ENCODE results near the gene KRT82. TPM values are rescaled to one million over a fixed set of nuclear protein-coding genes. Genes with fewer than 3 reads are reported as not detected.

KRT82 gene
- total and polyA plus RNA-seq, 2 experiments from 2014 or later, result not detected

DNA sequence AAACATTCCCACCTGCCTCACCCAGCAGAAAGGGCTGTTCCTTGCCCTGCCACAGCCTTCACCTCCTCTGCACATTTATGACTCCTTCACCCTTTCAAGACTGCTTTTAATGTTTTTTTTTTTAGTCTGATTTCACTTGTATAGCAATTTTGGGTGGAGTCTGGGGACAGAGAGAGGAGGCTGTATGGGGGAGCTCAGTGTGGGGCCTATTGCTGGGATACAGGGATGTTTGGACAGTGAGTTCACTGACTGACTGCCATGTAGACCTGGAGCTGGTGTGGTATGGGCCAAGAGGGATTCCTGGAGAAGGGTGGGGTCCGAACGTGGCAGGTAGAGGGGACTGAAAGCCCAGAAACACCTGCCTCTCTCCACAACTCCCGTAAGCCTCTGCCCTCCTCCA is 36.9 kb downstream of the KRT82 start:
- Histone ChIP-seq H3K4me1 (ENCODE audit: insufficient read depth) (peaks cover 3% of the 10 kb centered on the region), H3K9me2 (replicated peaks; ENCODE audit: insufficient read depth) (no peaks in the 10 kb centered on the region), H3K4me2 (no peak overlapping the region), H3K27me3 (peaks cover 3% of the 10 kb centered on the region), H3K9me3 (ENCODE audit: low read depth) (no peaks in the 10 kb centered on the region), H3K36me3 (replicated peaks; ENCODE audit: insufficient read depth, low read depth) (no peaks in the 10 kb centered on the region), H4K20me1 (ENCODE audit: insufficient read depth, poor library complexity, severe bottlenecking) (no peaks in the 10 kb centered on the region), H3K79me2 (no peaks in the 10 kb centered on the region), H2AFZ (no peak overlapping the region), H3K27ac (no peak overlapping the region), H3K4me3 (no peak overlapping the region)
- TF ChIP-seq, protein P1, sequence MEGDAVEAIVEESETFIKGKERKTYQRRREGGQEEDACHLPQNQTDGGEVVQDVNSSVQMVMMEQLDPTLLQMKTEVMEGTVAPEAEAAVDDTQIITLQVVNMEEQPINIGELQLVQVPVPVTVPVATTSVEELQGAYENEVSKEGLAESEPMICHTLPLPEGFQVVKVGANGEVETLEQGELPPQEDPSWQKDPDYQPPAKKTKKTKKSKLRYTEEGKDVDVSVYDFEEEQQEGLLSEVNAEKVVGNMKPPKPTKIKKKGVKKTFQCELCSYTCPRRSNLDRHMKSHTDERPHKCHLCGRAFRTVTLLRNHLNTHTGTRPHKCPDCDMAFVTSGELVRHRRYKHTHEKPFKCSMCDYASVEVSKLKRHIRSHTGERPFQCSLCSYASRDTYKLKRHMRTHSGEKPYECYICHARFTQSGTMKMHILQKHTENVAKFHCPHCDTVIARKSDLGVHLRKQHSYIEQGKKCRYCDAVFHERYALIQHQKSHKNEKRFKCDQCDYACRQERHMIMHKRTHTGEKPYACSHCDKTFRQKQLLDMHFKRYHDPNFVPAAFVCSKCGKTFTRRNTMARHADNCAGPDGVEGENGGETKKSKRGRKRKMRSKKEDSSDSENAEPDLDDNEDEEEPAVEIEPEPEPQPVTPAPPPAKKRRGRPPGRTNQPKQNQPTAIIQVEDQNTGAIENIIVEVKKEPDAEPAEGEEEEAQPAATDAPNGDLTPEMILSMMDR (IDR thresholded peaks at IDR 0.05; ENCODE audit: poor library complexity), result no peak
- TF ChIP-seq EZH2phosphoT487 (IDR thresholded peaks at IDR 0.05; ENCODE audit: low read depth, severe bottlenecking, unreplicated experiment), result no peak
- TF ChIP-seq EZH2 (IDR thresholded peaks at IDR 0.05; ENCODE audit: borderline replicate concordance), result no peak
- no peak for DNase-seq (ENCODE audit: low spot score)
- 60% methylated on average over 3 of the region's 3 CpGs for WGBS (ENCODE audit: low lambda C conversion rate, missing lambda C conversion rate)

DNA sequence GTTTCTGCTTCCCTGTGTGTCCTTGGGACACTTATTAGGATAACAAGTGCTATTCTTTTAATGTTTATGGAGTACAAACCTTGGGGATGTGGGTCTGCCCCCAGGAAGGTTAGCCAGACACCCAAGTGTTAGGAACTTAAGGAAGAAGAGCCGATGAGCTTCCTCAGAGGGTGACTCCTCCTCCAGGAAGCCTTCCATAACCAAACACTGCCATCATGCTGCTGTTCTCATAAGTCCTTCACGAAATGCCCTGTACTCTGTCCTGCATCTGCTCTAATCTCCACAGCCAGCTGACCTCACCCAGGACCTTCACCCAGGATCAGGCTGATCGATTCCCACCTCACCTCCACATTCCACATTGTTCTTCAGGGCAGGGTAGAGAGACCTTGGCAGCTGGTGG is 37.6 kb downstream of the KRT82 start:
- TF ChIP-seq, protein P1 (IDR thresholded peaks at IDR 0.05; ENCODE audit: poor library complexity), result no peak
- TF ChIP-seq EZH2phosphoT487 (IDR thresholded peaks at IDR 0.05; ENCODE audit: low read depth, severe bottlenecking, unreplicated experiment) (no peak), EZH2 (IDR thresholded peaks at IDR 0.05; ENCODE audit: borderline replicate concordance) (no peak)
- Histone ChIP-seq H3K79me2 (no peaks in the 10 kb centered on the region), H3K4me2 (no peak overlapping the region), H3K4me3 (no peak overlapping the region), H3K27me3 (peaks cover 3% of the 10 kb centered on the region), H3K27ac (no peak overlapping the region), H3K36me3 (replicated peaks; ENCODE audit: insufficient read depth, low read depth) (no peaks in the 10 kb centered on the region), H3K9me3 (ENCODE audit: low read depth) (no peaks in the 10 kb centered on the region), H2AFZ (no peak overlapping the region), H3K9me2 (replicated peaks; ENCODE audit: insufficient read depth) (no peaks in the 10 kb centered on the region), H3K4me1 (ENCODE audit: insufficient read depth) (peaks cover 3% of the 10 kb centered on the region), H4K20me1 (ENCODE audit: insufficient read depth, poor library complexity, severe bottlenecking) (no peaks in the 10 kb centered on the region)
- no peak for DNase-seq (ENCODE audit: low spot score)
- WGBS (ENCODE audit: low lambda C conversion rate, missing lambda C conversion rate), result 59% methylated on average over 3 of the region's 3 CpGs

DNA sequence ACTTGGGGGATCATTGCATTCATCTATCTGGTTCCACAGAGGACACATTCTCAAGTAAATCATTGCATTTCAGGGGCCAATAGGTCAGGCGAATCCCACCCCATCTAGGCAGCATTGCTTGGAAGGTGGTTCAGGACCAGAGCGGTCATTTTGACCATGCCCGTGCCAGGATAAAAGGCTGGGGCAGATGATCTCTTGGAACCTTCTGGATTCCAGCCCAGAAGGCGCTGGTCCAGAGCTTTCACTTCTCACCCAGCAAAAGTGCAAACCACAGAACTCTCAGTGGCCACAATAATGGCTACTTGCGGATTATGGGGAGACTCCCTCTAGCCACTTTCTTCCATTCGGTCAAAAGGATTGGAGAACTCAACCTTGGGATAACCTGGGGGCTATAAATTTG is 38.3 kb downstream of the KRT82 start:
- Histone ChIP-seq H3K36me3 (replicated peaks; ENCODE audit: insufficient read depth, low read depth) (no peaks in the 10 kb centered on the region), H2AFZ (no peak overlapping the region), H3K79me2 (no peaks in the 10 kb centered on the region), H3K27me3 (peaks cover 3% of the 10 kb centered on the region), H3K4me2 (no peak overlapping the region), H3K27ac (no peak overlapping the region), H3K4me3 (no peak overlapping the region), H3K4me1 (ENCODE audit: insufficient read depth) (peaks cover 3% of the 10 kb centered on the region), H4K20me1 (ENCODE audit: insufficient read depth, poor library complexity, severe bottlenecking) (no peaks in the 10 kb centered on the region), H3K9me2 (replicated peaks; ENCODE audit: insufficient read depth) (no peaks in the 10 kb centered on the region), H3K9me3 (ENCODE audit: low read depth) (no peaks in the 10 kb centered on the region)
- no peak for DNase-seq (ENCODE audit: low spot score)
- TF ChIP-seq, protein P1 (IDR thresholded peaks at IDR 0.05; ENCODE audit: poor library complexity), result no peak
- TF ChIP-seq EZH2 (IDR thresholded peaks at IDR 0.05; ENCODE audit: borderline replicate concordance), result no peak
- no peak for TF ChIP-seq EZH2phosphoT487 (IDR thresholded peaks at IDR 0.05; ENCODE audit: low read depth, severe bottlenecking, unreplicated experiment)
- 93% methylated on average over 6 of the region's 6 CpGs for WGBS (ENCODE audit: low lambda C conversion rate, missing lambda C conversion rate)

Data from hepatocyte (in vitro differentiated cells).